Breast epithelium (tissue), 4 donors: ENCODE data around the gene EIF4E3. TPM values are rescaled to one million over a fixed set of nuclear protein-coding genes. Genes with fewer than 3 reads are reported as not detected.

Experiments used
- DNase-seq, 2 donors: peaks; one replicate each; pipeline ENCODE4 v3.0.0-alpha.2; 2019; ENCODE audit warnings: low spot score in 2 of 2
- H3K27ac ChIP-seq, 2 donors: fragments of 200-600 bp; sonication (generic) in 1 of 2; one replicate each; pipeline ENCODE4 v1.5.1; 2016 to 2019; ENCODE audit warnings: mild to moderate bottlenecking in 1 of 2
- H3K27me3 ChIP-seq, 2 donors: fragments of 200-600 bp; sonication (generic) in 1 of 2; one replicate each; pipeline versions ENCODE4 v1.5.1 to v1.6.0; 2017 to 2019; ENCODE audit warnings: control low read depth in 1 of 2, mild to moderate bottlenecking in 1 of 2
- H3K36me3 ChIP-seq: fragments of 200-600 bp; one replicate; pipeline ENCODE4 v1.5.1; 2019
- H3K4me1 ChIP-seq, 2 donors: fragments of 200-600 bp; sonication (generic); one replicate each; pipeline ENCODE4 v1.5.1; 2016 to 2019; ENCODE audit warnings: control low read depth in 1 of 2
- H3K4me3 ChIP-seq, 3 donors: fragments of 200-600 bp; sonication (generic); 1 replicate in 2 of 3; 2 replicates in 1 of 3; pipeline ENCODE4 v1.5.1; 2016 to 2019; ENCODE audit warnings: mild to moderate bottlenecking in 3 of 3, moderate library complexity in 2 of 3
- H3K9me3 ChIP-seq, 2 donors: fragments of 200-600 bp; sonication (generic) in 1 of 2; one replicate each; pipeline ENCODE4 v1.5.1; 2016 to 2019; ENCODE audit warnings: control low read depth in 1 of 2
- CTCF ChIP-seq, 3 donors: fragments of 450-650 bp; IDR thresholded peaks; one replicate each; pipeline ENCODE4 v1.5.1; 2016 to 2017; ENCODE audit warnings: antibody characterized with exemption in 3 of 3, mild to moderate bottlenecking in 3 of 3, moderate library complexity in 3 of 3
- POLR2A ChIP-seq: fragments of 450-650 bp; IDR thresholded peaks from one replicate; pipeline ENCODE4 v1.6.1; 2016; ENCODE audit warnings: antibody characterized with exemption, mild to moderate bottlenecking, moderate library complexity
- POLR2AphosphoS5 ChIP-seq, 3 donors: sonication (generic); formaldehyde crosslinking; IDR thresholded peaks; one replicate each; pipeline ENCODE4 v1.6.1; 2017; ENCODE audit warnings: antibody characterized with exemption in 3 of 3
- intact Hi-C: fragments of 100-400 bp; cut with DNase I; formaldehyde crosslinking; loops from one replicate; pipeline ENCODE4 v1.15.1; 2023; ENCODE audit warnings: low total_unique reads
- total RNA-seq, 3 donors: library from RNA; depleted of rRNA; stranded (reverse); fragments of >200 nt; gene quantifications; one replicate each; pipeline ENCODE4 v1.1.0, GENCODE V29; 2016

The EIF4E3 gene
- total RNA-seq, 3 donors from 2014 or later, result 16.1 to 34.4 (median 19.3) TPM

DNA sequence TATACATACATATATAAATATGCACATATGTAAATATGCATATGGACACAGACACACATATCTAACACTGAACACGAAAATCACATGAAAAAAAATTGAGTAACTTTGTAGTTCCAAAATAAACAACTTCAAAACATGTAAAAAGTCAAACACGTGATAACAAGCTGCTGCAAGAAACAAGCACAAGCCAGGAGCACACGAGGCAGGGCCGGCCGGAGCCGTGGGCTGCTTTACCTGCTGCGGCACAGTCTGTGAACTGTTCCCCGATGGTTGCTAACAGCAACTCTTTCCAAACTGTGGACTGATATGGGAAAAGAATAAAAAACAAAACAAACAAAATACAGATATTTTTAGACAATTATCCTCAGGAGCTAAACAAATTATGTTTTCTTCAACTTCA, 31.6 kb downstream of the EIF4E3 start:
- H3K4me1 ChIP-seq, result peaks cover 0 to 8% of the 10 kb centered on the region in 2 donors
- TF ChIP-seq CTCF (IDR thresholded peaks at IDR 0.05) (no peak), POLR2AphosphoS5 (IDR thresholded peaks at IDR 0.05) (no peak), POLR2A (no peak)
- H3K27ac ChIP-seq, result no peak overlapping the region
- no peaks in the 10 kb centered on the region for H3K27me3 ChIP-seq
- no peaks in the 10 kb centered on the region for H3K36me3 ChIP-seq
- no peak overlapping the region for H3K4me3 ChIP-seq
- intact Hi-C loops, result no loop called here
- no peak for DNase-seq
- no peaks in the 10 kb centered on the region for H3K9me3 ChIP-seq

DNA sequence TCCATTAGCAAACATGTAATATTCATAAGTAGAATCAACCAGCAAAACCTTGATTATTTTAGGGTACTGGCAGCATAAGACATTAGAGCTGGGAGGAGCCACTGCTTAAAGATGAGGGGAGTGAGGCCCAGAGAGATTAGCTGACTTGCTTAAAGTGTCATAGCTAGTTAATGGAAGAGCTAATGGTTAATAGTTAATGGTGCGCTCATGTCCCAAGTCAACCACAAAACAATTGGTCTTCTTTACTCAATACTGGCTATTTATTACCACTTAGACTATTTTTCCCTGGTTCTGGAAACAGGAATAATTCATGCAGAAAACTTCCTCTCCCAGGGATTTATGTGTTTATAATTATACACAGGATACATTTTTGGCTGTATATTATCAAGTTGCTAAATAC, 33.1 kb downstream of the EIF4E3 start:
- intact Hi-C loops, result no loop called here
- no peak for TF ChIP-seq POLR2A
- no peak for TF ChIP-seq CTCF (IDR thresholded peaks at IDR 0.05)
- no peak for TF ChIP-seq POLR2AphosphoS5 (IDR thresholded peaks at IDR 0.05)
- Histone ChIP-seq H3K27ac (no peak overlapping the region), H3K27me3 (no peaks in the 10 kb centered on the region), H3K4me1 (peaks cover 0 to 8% of the 10 kb centered on the region in 2 donors), H3K9me3 (no peaks in the 10 kb centered on the region), H3K36me3 (no peaks in the 10 kb centered on the region), H3K4me3 (no peak overlapping the region)
- no peak for DNase-seq

DNA sequence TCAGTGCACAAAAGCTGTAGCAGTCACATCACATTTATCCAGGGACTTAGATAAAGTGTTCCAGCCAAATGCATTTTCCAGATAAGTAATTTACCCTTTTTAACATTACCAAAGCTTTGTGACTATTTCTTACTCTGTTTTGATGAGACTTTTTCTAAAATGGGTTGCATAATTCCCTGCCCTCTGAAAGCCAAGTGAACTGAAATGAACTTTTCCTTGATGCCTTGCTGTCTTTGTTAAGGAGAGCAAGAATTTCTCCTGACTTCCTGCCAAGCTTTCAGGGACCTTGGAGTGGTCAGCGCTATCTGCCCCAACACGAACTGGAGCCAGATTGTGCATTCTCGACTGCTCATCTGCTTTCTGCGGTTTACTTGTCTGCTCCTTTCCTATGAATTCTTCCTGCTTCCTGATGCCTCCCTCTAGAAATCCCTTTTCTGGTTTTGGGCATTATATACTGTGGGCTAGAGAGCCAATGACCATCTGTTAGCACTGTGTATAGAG, 34.8 kb downstream of the EIF4E3 start:
- intact Hi-C loops, result no loop called here
- no peak overlapping the region for H3K4me3 ChIP-seq
- peak in 1 of 2 donors; percentile 62 for DNase-seq
- H3K36me3 ChIP-seq, result no peaks in the 10 kb centered on the region
- peaks cover 0 to 8% of the 10 kb centered on the region in 2 donors for H3K4me1 ChIP-seq
- peak overlapping the region; percentile 36 to 52 for H3K27ac ChIP-seq
- H3K27me3 ChIP-seq, result no peaks in the 10 kb centered on the region
- TF ChIP-seq POLR2AphosphoS5 (IDR thresholded peaks at IDR 0.05), result peak in 2 of 3 donors; percentile 20 to 22
- no peak for TF ChIP-seq POLR2A
- no peak for TF ChIP-seq CTCF (IDR thresholded peaks at IDR 0.05)
- H3K9me3 ChIP-seq, result no peaks in the 10 kb centered on the region

- Histone ChIP-seq H3K36me3 (no peaks in the 10 kb centered on the region), H3K4me3 (no peak overlapping the region), H3K27me3 (no peaks in the 10 kb centered on the region), H3K4me1 (peaks cover 3 to 8% of the 10 kb centered on the region in 2 donors), H3K27ac (no peak overlapping the region), H3K9me3 (no peaks in the 10 kb centered on the region)
- intact Hi-C loops, result no loop called here
- DNase-seq, result no peak
- TF ChIP-seq CTCF (IDR thresholded peaks at IDR 0.05), result no peak
- no peak for TF ChIP-seq POLR2AphosphoS5 (IDR thresholded peaks at IDR 0.05)
- no peak for TF ChIP-seq POLR2A
Observed at GRCh38 chr3:71689291-71689690, 35.9 kb downstream of the EIF4E3 start.

GRCh38 chr3:71688121-71688520, 37.1 kb downstream of the EIF4E3 start:
- Histone ChIP-seq H3K27me3 (no peaks in the 10 kb centered on the region), H3K4me3 (no peak overlapping the region), H3K4me1 (peaks cover 3 to 8% of the 10 kb centered on the region in 2 donors), H3K9me3 (no peaks in the 10 kb centered on the region), H3K36me3 (no peaks in the 10 kb centered on the region), H3K27ac (no peak overlapping the region)
- TF ChIP-seq CTCF (IDR thresholded peaks at IDR 0.05) (no peak), POLR2AphosphoS5 (IDR thresholded peaks at IDR 0.05) (no peak), POLR2A (no peak)
- intact Hi-C loops, result no loop called here
- DNase-seq, result no peak
